HEK293T (cell line): Measurements from ENCODE around the gene IL1B.

Experiments used
- CTCF ChIA-PET: fragments of 350-600 bp; formaldehyde crosslinking; extraction: SDS; loops from one replicate; lab custom pipeline; 2021; ENCODE audit warnings: antibody characterized with exemption, inconsistent platforms; lab: Yijun Ruan, JAX
- POLR2A ChIA-PET: fragments of 350-600 bp; formaldehyde crosslinking; extraction: SDS; loops from one replicate; lab custom pipeline; 2020; ENCODE audit warnings: antibody characterized with exemption, inconsistent platforms; lab: Yijun Ruan, JAX
- DNase-seq: peaks from one replicate; pipeline ENCODE4 v3.0.0; 2012; ENCODE audit warnings: mixed read lengths; ENCODE audit errors: extremely low spot score
- ARNT ChIP-seq: fragments of 450-650 bp; IDR thresholded peaks from 2 replicates; pipeline ENCODE4 v1.6.1; 2017; ENCODE audit warnings: mild to moderate bottlenecking
- BHLHE40 ChIP-seq: fragments of 450-650 bp; IDR thresholded peaks from 2 replicates; pipeline ENCODE4 v1.6.1; 2016; ENCODE audit warnings: mild to moderate bottlenecking, moderate library complexity, borderline replicate concordance
- CTBP1 ChIP-seq: fragments of 450-650 bp; IDR thresholded peaks from 2 replicates; pipeline ENCODE4 v1.6.1; 2016; ENCODE audit warnings: borderline replicate concordance
- ELF4 ChIP-seq: fragments of 450-650 bp; IDR thresholded peaks from 2 replicates; pipeline ENCODE4 v1.6.1; 2017; ENCODE audit warnings: antibody characterized with exemption
- FOXA1 ChIP-seq: fragments of 450-650 bp; IDR thresholded peaks from 2 replicates; pipeline ENCODE4 v1.6.1; 2016; ENCODE audit warnings: mild to moderate bottlenecking
- FOXK2 ChIP-seq: fragments of 450-650 bp; IDR thresholded peaks from 2 replicates; pipeline ENCODE4 v1.6.1; 2016; ENCODE audit warnings: mild to moderate bottlenecking
- FOXM1 ChIP-seq: fragments of 450-650 bp; IDR thresholded peaks from 2 replicates; pipeline ENCODE4 v1.6.1; 2017; ENCODE audit warnings: mild to moderate bottlenecking, borderline replicate concordance
- HDGF ChIP-seq: fragments of 450-650 bp; IDR thresholded peaks from 2 replicates; pipeline ENCODE4 v1.6.1; 2017; ENCODE audit warnings: antibody characterized with exemption, borderline replicate concordance
- L3MBTL2 ChIP-seq: fragments of 450-650 bp; conservative IDR thresholded peaks from 2 replicates; pipeline ENCODE4 v1.6.1; 2016; ENCODE audit warnings: mild to moderate bottlenecking
- LEF1 ChIP-seq: fragments of 450-650 bp; IDR thresholded peaks from 2 replicates; pipeline ENCODE4 v1.6.1; 2017; ENCODE audit warnings: mild to moderate bottlenecking, borderline replicate concordance
- NFRKB ChIP-seq: fragments of 450-650 bp; IDR thresholded peaks from 2 replicates; pipeline ENCODE4 v1.6.1; 2016; ENCODE audit warnings: mild to moderate bottlenecking, moderate library complexity
- PKNOX1 ChIP-seq: fragments of 450-650 bp; IDR thresholded peaks from 2 replicates; pipeline ENCODE4 v1.6.1; 2016
- SP1 ChIP-seq: fragments of 450-650 bp; IDR thresholded peaks from 2 replicates; pipeline ENCODE4 v1.6.1; 2017
- SUZ12 ChIP-seq: fragments of 450-650 bp; IDR thresholded peaks from 2 replicates; pipeline ENCODE4 v1.6.1; 2016; ENCODE audit warnings: mild to moderate bottlenecking
- TARDBP ChIP-seq: fragments of 450-650 bp; IDR thresholded peaks from 2 replicates; pipeline ENCODE4 v1.6.1; 2016
- ZNF384 ChIP-seq: fragments of 450-650 bp; IDR thresholded peaks from 2 replicates; pipeline ENCODE4 v1.6.1; 2016

IL1B gene

GRCh38 chr2:112784199-112785189, 52.1 kb downstream of the IL1B start, which contains the start of gene IL1A:
Gene IL1A, minus strand, starts transcription at chr2:112784493. Its CDS starts 723 bp downstream, at chr2:112783770.
- ChIA-PET CTCF (no interaction called here), POLR2A (no interaction called here)
- TF ChIP-seq LEF1 (no peak), HDGF (no peak), PKNOX1 (no peak), BHLHE40 (no peak), SUZ12 (no peak), ZNF384 (no peak), TARDBP (no peak)
- DNase-seq: no peak

DNA sequence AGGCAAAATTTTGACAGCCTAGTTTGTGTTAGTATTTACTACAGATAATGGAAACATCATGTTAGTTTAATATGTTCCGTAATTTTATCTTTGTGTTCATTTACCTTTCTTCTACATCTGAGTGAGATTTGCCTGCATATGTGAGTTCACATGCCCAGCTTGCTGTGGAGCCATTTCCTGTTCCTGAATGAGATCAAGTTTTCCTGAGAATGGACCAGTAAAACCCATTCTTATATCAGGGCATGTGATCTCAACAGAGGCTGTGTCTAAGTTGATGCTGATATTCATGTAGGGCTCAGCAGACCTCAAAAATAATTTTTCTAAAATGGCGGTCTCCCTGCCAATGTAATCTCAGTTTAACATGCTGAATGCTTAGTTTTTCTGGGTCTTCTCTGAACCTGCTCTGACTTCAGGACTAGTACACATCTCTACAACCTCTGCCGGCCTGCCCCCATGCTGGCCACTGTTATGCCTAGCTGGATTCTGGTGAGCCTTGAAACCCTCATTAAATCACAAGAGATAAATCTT, 53.3 kb downstream of the IL1B start:
- no peak for DNase-seq
- ChIA-PET POLR2A (no interaction called here), CTCF (no interaction called here)
- TF ChIP-seq FOXM1 (no peak), FOXK2 (no peak), ARNT (no peak), FOXA1 (no peak), ZNF384 (no peak), HDGF (no peak), SP1 (no peak), ELF4 (no peak), TARDBP (no peak), SUZ12 (no peak), BHLHE40 (no peak), L3MBTL2 (no peak), CTBP1 (no peak), NFRKB (no peak), PKNOX1 (no peak), LEF1 (no peak)

- ChIA-PET POLR2A (no interaction called here), CTCF (no interaction called here)
- DNase-seq: no peak
- TF ChIP-seq FOXK2 (no peak), PKNOX1 (no peak), LEF1 (no peak), ZNF384 (no peak), SP1 (no peak), HDGF (no peak), SUZ12 (no peak), TARDBP (no peak), ELF4 (no peak), BHLHE40 (no peak), CTBP1 (no peak), FOXM1 (no peak), NFRKB (no peak)
Observed at GRCh38 chr2:112782234-112782799, 54.3 kb downstream of the IL1B start.
